ENCODE data around the gene RNLS.

DNA sequence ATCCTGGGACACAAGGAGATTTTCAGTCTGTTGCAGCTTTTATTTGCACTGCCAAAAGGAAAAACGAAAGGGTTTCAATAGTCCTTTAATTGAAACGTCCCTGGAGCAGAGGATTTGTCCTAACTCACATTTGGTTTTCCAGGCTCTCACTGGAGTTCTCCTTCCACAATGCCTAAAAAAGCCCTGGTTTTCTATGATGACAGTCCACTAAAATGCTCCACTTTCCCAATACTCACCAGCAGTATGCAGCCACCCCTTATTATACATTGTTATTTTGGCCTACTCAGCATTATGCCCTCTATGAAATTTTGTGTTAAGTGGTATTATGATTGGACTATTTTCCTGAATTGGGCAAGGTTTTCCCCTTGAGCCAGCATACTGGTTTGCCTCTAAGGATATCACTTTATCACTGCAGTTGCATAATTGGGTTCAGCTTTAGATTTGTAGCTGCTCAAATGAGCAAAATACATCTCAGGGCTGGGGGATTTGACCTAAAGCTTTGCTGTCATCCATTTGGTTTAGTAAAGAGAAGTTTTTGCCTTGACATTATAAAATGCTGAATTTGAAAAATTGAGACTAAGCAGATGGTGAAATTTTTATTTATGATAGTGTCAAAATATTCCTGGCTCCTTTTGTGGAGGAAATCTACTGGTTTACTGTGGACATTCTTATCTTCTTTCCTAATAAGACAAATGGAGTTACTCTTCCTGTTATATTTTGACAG lies 239.2 kb downstream of the RNLS start:
- TF ChIP-seq TAF1 (IDR thresholded peaks at IDR 0.05; ENCODE audit: borderline replicate concordance, low read depth, low read length) (no peak), POLR2A (IDR thresholded peaks at IDR 0.05; ENCODE audit: low read depth, low read length) (no peak)
